ENCODE measurements around the gene MAP3K6.

Gene MAP3K6

DNA sequence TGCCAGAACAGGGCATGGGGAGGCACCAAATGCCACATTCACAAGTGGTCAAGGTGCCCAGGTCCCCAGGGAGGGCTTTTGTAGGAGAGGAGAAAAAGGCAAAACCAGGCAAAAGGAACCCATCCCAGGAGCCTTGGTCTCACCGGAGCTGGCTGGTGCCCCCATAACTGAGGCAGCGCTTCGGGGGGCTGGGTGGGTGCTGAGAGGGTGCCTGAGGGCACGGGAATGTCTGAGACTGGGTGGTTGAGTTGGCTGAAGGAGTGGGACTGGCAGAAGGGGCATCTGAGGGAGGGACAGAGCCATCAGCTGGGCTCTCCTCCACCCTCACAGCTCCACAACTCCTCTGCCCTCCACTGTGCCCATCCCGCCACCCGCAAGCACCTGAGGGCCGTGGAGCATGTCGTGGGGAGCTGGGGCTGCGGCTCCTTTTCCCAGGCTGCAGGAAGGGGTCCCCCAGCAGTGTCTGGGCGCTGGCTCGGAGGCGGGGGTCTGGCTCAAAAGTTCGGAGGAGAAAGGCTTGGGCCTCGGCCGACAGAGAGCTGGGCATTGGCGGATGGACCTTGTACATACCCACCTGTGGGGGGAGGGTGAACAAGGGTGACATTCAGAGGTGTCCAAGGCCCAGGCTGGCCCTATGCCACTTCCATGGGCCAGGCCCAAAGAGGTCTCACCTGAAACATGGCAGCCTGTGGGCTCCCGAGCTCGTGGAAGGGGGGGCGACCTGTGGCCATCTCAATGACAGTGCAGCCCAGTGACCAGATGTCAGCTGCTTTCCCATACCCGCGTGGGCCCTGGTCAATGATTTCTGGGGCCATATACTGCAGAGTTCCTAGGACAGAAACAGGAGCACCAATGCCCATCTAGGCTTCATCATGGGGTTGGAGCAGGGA is 8.5 kb downstream of the MAP3K6 start:
- DNase-seq (no peak), ATAC-seq (no peak)
- H3K9me3 Mint-ChIP-seq: no peaks in the 10 kb centered on the region
- no peaks in the 10 kb centered on the region for H3K36me3 Mint-ChIP-seq (ENCODE audit: low read depth)
- peak overlapping the region; percentile 67 for H3K4me3 Mint-ChIP-seq
- H3K27ac Mint-ChIP-seq: no peak overlapping the region
- peaks cover 46% of the 10 kb centered on the region for H3K4me1 Mint-ChIP-seq
- peaks cover 6% of the 10 kb centered on the region for H3K27me3 Mint-ChIP-seq

DNA sequence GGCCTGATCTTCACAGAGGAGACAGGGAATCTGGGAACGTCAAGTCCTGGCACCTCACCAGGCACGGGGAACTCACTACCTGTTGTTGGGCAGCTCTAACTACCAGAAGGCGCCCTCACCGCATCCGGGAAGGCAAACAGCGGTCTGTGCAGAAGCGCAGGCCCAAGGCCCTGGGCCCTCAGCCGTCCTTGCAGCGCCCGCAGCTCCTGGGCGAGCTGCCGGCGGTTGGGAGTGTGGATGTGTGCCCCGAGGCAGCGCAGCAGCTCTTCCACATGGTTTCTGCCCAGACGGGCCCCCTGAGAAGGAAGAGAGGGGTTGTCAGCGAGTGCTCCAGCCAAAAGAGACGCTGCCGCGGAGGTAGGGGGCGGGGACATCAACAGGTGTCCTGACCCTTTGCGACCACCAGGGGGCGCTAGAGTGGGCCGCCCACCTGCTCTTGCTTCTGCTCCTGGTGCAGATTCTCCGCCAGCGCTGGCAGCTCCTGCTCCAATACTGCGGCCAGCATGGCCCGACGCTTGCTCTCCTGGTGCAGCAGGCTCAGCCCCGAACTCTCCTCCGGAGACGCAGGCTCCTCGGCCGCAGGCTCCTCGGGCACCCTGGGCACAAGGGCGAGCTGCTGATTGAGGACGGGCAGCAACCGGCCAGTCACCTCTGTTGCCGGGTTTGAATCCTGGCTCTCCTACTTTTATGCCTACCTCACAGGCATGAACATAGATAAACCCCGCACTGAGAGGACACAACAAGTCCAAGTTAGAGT is 9.3 kb downstream of the MAP3K6 start:
- peaks cover 46% of the 10 kb centered on the region for H3K4me1 Mint-ChIP-seq
- DNase-seq (peak; percentile 85), ATAC-seq (peak; percentile 48)
- H3K27ac Mint-ChIP-seq: peak overlapping the region; percentile 73
- peaks cover 6% of the 10 kb centered on the region for H3K27me3 Mint-ChIP-seq
- H3K4me3 Mint-ChIP-seq: peak overlapping the region; percentile 67
- no peaks in the 10 kb centered on the region for H3K9me3 Mint-ChIP-seq
- no peaks in the 10 kb centered on the region for H3K36me3 Mint-ChIP-seq (ENCODE audit: low read depth)

DNA sequence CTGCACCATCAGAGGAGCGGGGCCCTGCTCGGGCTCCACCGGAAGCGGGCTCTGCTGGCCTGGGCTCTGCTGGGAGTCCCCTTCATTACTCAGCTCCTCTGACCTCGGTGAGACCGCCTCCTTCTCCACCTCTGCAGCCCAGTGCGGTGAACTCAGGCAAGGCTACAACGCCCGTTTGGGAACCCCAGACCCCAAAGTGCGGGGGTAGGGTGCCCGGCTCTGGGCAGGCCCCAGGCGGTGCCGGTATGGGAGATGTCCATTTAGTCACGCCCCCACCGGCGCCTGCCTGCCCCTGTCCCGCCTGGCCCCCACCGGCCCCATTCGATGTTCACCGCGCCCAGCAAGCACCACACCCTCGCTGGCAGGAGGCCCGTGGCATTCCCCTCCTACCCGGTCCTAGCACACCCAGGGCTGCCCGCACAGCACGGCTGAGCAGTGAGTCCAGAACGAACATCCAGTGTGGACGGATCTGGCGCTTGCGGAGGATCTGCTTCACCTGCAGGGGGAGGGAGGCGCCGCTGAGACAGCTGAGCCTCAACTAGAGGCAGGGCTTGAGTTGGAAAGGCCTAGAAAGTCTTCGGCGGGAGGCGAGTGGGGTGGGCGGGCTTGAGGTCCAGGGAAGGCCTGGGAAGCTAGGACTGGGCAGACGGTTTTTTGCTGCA is 10.0 kb downstream of the MAP3K6 start:
- Mint-ChIP-seq H3K9me3 (no peaks in the 10 kb centered on the region), H3K36me3 (ENCODE audit: low read depth) (no peaks in the 10 kb centered on the region), H3K27ac (peak overlapping the region; percentile 73), H3K27me3 (peaks cover 6% of the 10 kb centered on the region), H3K4me1 (peaks cover 46% of the 10 kb centered on the region), H3K4me3 (peak overlapping the region; percentile 67)
- DNase-seq (peak; percentile 61), ATAC-seq (peak; percentile 75)

DNA sequence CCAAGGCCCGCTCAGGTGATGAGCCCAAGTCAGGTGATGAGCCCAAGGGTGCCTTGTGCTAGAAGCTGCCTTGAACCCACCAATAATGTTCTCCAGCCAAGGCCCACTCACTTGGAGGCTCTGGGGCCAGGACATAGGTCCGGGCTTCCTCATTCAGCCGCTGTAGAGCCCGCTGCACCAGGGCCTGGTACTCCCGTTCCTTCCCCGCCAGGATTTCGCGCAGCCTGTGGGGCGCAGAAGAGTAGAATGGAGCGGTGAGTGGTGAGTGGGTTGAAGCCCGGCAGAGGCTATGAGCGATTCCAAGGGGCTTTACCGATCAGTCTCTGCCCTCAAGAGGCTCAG is 10.5 kb downstream of the MAP3K6 start:
- H3K36me3 Mint-ChIP-seq (ENCODE audit: low read depth): no peaks in the 10 kb centered on the region
- peaks cover 46% of the 10 kb centered on the region for H3K4me1 Mint-ChIP-seq
- H3K27me3 Mint-ChIP-seq: peaks cover 6% of the 10 kb centered on the region
- no peak for DNase-seq
- H3K4me3 Mint-ChIP-seq: peak overlapping the region; percentile 67
- no peak overlapping the region for H3K27ac Mint-ChIP-seq
- no peak for ATAC-seq
- no peaks in the 10 kb centered on the region for H3K9me3 Mint-ChIP-seq

DNA sequence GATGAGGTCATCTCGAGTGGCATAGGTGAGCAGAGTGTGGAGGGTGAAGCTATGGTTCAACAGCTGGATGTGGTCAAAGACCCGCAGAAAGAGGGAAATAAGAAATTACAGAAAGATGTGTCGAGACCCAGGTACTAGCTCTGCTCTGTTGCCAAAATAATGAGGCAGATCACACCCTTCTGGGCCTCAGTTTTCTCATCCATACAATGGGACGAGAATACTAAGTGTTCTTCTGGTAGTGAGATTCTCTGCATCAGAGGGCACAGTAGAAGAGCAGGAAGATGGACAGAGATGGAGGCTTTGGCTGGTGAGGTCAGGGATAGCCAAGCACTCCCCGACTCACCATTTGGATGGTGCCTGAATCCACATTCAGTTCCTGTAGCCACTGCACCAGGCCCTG is 11.1 kb downstream of the MAP3K6 start:
- Mint-ChIP-seq H3K27me3 (peaks cover 6% of the 10 kb centered on the region), H3K27ac (no peak overlapping the region), H3K9me3 (no peaks in the 10 kb centered on the region), H3K36me3 (ENCODE audit: low read depth) (no peaks in the 10 kb centered on the region), H3K4me1 (peaks cover 46% of the 10 kb centered on the region), H3K4me3 (peak overlapping the region; percentile 0)
- DNase-seq (no peak), ATAC-seq (no peak)

DNA sequence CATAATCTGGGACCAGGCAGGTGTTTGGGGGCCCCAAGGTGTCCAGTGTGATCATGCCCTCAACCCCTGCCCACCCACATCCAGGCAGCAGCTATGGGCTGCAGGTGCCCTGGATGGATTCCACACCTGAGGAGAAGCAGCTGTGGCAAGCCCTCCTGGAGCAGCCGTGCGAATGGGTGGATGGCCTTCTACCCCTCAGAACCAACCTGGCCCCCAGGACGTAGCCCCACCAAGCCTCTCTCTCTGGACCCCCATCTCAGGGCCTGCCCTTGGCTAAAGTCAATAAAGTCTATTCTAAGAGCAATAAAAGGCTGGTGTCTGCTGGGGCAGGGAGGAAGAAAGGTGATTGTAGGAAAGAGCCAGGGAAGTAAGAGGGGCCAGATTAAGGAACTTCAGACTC is 13.1 kb downstream of the MAP3K6 start:
- no peaks in the 10 kb centered on the region for H3K27me3 Mint-ChIP-seq
- H3K9me3 Mint-ChIP-seq: no peaks in the 10 kb centered on the region
- no peak for ATAC-seq
- H3K36me3 Mint-ChIP-seq (ENCODE audit: low read depth): no peaks in the 10 kb centered on the region
- no peak for DNase-seq
- no peak overlapping the region for H3K27ac Mint-ChIP-seq
- no peak overlapping the region for H3K4me3 Mint-ChIP-seq
- H3K4me1 Mint-ChIP-seq: peaks cover 30% of the 10 kb centered on the region

GRCh38 chr1:27353166-27353565 is 13.6 kb downstream of the MAP3K6 start:
- no peak for DNase-seq
- H3K27ac Mint-ChIP-seq: no peak overlapping the region
- H3K4me1 Mint-ChIP-seq: peaks cover 29% of the 10 kb centered on the region
- H3K36me3 Mint-ChIP-seq (ENCODE audit: low read depth): no peaks in the 10 kb centered on the region
- no peak overlapping the region for H3K4me3 Mint-ChIP-seq
- H3K27me3 Mint-ChIP-seq: no peaks in the 10 kb centered on the region
- ATAC-seq: no peak
- no peaks in the 10 kb centered on the region for H3K9me3 Mint-ChIP-seq

DNA sequence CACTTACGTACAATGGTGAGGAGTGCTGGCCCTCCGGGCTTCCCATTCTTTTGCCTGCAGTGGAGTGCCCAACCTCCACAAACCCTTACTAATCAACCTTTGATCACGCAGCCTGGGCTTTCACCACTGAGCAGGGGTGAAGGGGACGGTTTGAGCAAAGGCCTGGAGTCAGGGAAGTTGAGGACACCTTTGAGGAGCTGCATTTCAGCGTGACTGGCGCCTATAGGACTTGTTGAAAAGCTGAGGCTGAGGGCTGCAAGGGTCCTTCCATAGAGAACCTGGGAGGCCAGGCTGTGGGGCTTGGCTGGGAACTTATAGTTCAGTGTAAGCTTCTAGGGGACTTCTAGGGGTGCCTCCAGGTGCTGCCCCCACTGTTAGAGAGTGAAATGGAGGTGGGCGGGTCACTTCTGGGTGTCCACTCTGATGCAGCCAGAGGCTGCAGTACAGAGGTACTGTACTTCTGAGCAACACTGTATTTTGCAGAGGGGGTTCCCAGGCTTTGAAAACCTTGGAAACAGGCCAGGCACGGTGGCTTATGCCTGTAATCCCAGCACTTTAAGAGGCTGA is 15.1 kb downstream of the MAP3K6 start:
- Mint-ChIP-seq H3K4me3 (no peak overlapping the region), H3K9me3 (no peaks in the 10 kb centered on the region), H3K4me1 (peaks cover 19% of the 10 kb centered on the region), H3K27ac (no peak overlapping the region), H3K36me3 (ENCODE audit: low read depth) (peaks cover 2% of the 10 kb centered on the region), H3K27me3 (no peaks in the 10 kb centered on the region)
- DNase-seq: no peak
- ATAC-seq: no peak

DNA sequence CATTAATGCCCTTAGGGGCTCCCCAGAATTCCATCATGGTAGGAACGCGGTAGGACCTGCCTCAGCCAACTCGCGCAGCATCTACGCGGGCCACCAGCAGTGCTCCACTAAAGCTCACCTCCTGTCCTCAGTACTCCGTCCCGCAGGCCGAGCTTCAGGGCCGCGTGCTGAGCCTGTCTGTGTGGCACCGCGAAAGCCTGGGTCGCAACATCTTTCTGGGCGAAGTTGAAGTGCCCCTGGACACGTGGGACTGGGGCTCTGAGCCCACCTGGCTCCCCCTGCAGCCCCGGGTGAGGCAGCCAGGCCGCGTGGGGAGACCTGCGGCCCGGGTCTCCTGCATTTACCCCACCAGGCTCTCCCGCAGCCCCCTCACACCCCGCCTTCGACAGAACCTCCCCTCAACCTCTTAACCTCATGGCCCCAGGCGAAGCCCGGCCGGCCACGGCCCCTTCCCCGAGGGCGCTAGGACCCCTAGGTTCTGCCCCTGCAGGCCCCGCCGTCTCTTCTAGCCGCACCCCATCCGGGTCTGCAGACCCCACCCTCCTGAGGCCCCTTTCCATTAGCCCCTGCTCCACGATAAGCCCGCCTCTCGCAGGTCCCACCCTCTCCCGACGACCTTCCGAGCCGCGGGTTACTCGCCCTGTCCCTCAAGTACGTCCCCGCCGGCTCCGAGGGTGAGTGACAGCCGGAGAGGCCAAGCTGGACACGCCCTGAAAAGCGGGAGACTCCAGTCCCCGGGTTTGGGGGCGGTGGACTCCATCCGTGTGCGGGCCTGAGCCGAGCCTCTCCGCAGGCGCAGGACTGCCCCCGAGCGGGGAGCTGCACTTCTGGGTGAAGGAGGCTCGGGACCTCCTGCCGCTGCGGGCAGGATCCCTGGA is 15.9 kb downstream of the MAP3K6 start:
- H3K4me3 Mint-ChIP-seq: no peak overlapping the region
- ATAC-seq: no peak
- H3K9me3 Mint-ChIP-seq: no peaks in the 10 kb centered on the region
- DNase-seq: no peak
- no peaks in the 10 kb centered on the region for H3K27me3 Mint-ChIP-seq
- peaks cover 11% of the 10 kb centered on the region for H3K4me1 Mint-ChIP-seq
- H3K27ac Mint-ChIP-seq: no peak overlapping the region
- peaks cover 5% of the 10 kb centered on the region for H3K36me3 Mint-ChIP-seq (ENCODE audit: low read depth)

DNA sequence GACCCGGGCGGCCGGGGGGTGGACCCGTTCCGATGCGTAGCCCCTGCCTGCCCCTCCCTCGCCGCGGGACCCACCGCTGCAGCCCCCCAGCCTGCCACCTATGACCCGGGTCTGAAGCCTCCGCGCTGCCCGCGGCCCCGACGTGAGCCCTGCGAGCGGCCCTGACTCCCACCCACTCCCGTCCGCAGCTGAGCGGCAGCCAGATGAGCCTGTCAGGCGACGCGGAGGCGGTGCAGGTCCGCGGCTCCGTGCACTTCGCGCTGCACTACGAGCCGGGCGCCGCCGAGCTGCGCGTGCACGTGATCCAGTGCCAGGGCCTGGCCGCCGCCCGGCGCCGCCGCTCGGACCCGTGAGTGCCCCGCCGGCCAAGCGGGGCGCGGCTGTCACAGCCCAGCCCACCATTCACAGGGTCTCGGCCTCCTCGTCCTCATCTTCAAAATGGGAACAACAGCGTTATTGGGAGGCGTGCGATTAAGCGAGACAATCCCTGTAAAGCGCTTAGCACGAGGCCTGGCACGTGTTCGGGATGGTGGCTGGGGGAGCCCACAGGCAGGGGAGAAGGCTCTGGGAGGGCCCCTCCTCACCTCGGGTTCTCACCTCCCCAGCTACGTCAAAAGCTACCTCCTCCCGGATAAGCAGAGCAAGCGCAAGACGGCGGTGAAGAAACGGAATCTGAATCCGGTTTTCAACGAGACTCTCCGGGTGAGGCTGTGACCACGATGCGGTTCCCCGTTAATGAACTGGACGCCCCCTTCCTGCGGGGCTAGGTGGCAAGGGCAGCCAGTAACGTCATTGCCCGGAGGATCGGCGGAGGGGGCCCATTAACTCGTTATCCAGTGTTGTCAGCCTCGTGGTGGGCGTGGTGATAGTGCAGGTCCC is 16.7 kb downstream of the MAP3K6 start:
- DNase-seq: no peak
- Mint-ChIP-seq H3K27me3 (no peaks in the 10 kb centered on the region), H3K27ac (no peak overlapping the region), H3K9me3 (no peaks in the 10 kb centered on the region), H3K4me1 (peaks cover 4% of the 10 kb centered on the region), H3K4me3 (no peak overlapping the region), H3K36me3 (ENCODE audit: low read depth) (peaks cover 5% of the 10 kb centered on the region)
- ATAC-seq: no peak

DNA sequence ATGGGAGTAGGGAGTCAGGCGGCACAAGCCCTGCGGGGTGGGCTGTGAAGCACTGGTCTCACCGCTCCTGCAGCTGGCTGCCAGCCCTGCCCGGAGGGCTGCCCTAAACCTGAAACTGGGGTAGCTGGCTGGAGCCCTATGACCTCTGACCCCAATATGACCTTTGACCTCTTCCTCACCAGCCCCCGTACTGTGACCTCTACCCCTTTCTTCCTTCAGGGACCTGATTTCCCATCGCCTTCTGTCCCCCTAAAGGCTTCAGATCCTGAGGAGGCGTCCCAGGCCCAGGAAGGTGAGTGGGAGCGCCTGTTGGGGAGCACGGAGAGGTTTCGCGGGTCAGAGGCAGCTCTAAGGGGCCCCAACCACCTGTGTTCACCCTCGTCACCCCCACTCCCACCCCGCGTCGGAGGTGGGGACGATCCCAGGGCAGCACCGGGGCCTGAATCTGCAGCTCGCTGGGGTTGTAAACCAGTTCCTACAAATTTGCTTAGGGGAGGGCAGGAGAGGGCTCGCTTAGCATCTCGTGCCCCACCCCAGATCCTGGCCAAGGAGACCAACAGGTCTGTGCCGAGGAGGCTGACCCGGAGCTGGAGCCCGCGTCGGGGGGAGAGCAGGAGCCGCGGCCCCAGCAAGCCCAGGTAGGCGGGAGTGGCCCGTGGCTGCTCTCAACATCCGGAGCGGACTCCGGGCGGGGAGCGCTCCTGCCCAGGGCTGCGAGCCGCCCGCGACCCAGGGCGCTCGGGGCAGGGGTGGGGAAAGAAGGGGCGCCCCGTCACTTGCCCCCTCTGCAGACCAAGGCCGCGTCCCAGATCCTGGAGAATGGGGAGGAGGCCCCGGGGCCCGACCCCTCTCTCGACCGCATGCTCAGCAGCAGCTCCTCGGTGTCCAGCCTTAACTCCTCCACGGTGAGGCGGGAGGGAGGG is 17.6 kb downstream of the MAP3K6 start:
- no peak overlapping the region for H3K27ac Mint-ChIP-seq
- no peak overlapping the region for H3K4me3 Mint-ChIP-seq
- no peaks in the 10 kb centered on the region for H3K27me3 Mint-ChIP-seq
- peaks cover 8% of the 10 kb centered on the region for H3K4me1 Mint-ChIP-seq
- H3K36me3 Mint-ChIP-seq (ENCODE audit: low read depth): peaks cover 5% of the 10 kb centered on the region
- peak; percentile 48 for ATAC-seq
- no peaks in the 10 kb centered on the region for H3K9me3 Mint-ChIP-seq
- no peak for DNase-seq

DNA sequence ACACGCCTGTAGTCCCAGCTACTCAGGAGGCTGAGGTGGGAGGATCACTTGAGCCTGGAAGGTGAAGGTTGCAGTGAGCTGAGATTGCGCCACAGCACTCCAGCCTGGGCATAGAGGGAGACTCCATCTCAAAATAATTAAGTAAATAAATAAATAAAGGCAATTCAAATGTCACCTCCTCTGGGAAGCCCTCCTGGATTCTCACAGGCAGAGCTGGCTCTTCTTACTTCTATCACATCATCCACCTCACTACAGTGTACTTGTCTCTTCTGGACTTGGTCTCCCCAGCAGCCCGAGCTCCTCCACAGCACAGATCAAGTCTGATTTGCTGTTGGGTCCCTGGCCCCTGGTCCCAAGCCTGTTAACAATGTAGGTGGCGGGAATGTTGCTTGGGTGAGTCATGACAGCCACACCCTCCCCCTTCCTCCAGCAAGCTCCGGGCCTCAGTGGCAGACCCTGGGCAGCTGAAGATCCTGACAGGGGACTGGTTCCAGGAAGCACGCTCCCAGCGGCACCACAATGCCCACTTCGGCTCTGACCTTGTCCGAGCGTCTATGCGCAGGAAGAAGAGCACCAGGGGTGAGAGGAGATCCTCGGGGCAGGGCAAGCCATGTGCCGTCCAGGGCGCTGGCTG is 19.7 kb downstream of the MAP3K6 start:
- Mint-ChIP-seq H3K27me3 (no peaks in the 10 kb centered on the region), H3K4me3 (no peak overlapping the region), H3K4me1 (peaks cover 27% of the 10 kb centered on the region), H3K27ac (no peak overlapping the region), H3K36me3 (ENCODE audit: low read depth) (peaks cover 5% of the 10 kb centered on the region), H3K9me3 (no peaks in the 10 kb centered on the region)
- ATAC-seq (no peak), DNase-seq (no peak)

Measured in activated naive CD8-positive, alpha-beta T cell treated with anti-CD3 and anti-CD28 coated beads, Interleukin-2, amount 50 U/mL, for 24 hours (primary cell).